C4-2B (cell line): ENCODE measurements around the gene SAG.

ENCODE experiments used
- CTCF ChIP-seq: fragments of 450-650 bp; conservative IDR thresholded peaks from 2 replicates; pipeline ENCODE4 v1.5.1; 2017; ENCODE audit warnings: mild to moderate bottlenecking
- ZFX ChIP-seq: fragments of 450-650 bp; IDR thresholded peaks from 2 replicates; pipeline ENCODE4 v1.6.1; 2017

GRCh38 chr2:233265899-233266431 lies 41.7 kb upstream of the SAG start:
- TF ChIP-seq CTCF (no peak), ZFX (no peak)
